H1 (cell line): ENCODE data around the gene UTP15. TPM values are rescaled to one million over a fixed set of nuclear protein-coding genes. Genes with fewer than 3 reads are reported as not detected.

Experiments
- CTCF ChIA-PET: fragments of 300-600 bp; sonication (Branson Sonifier 250); formaldehyde crosslinking; loops from one replicate; lab custom pipeline; 2021; ENCODE audit not compliant: partially characterized antibody; lab: Charles Lee
- POLR2A ChIA-PET: fragments of 300-600 bp; sonication (Branson Sonifier 250); formaldehyde crosslinking; loops from one replicate; lab custom pipeline; 2021; ENCODE audit warnings: inconsistent platforms; ENCODE audit not compliant: partially characterized antibody; lab: Charles Lee
- DNase-seq, 2 experiments: peaks; one replicate each; pipeline versions ENCODE4 v3.0.0 to v3.0.0-alpha.2; 2010 to 2022; ENCODE audit warnings: low spot score in 2 of 2, low read depth in 1 of 2, mixed read lengths in 1 of 2
- FAIRE-seq: peaks from 2 replicates; lab custom pipeline; 2011; peaks lifted over from hg19 to GRCh38; lab: Jason Lieb, UNC
- H2AFZ ChIP-seq: 2 replicates; pipeline ENCODE4 v1.8.1; 2012; ENCODE audit warnings: low read length, inconsistent platforms
- H2AK5ac ChIP-seq: 2 replicates; pipeline ENCODE4 v1.6.1; 2013; ENCODE audit warnings: low read depth, low read length
- H2BK120ac ChIP-seq: replicated peaks from 2 replicates; pipeline ENCODE3; 2013; ENCODE audit warnings: low read depth, low read length, inconsistent platforms
- H2BK12ac ChIP-seq: 2 replicates; pipeline ENCODE4 v1.6.1; 2013; ENCODE audit warnings: low read depth, low read length
- H2BK15ac ChIP-seq: 2 replicates; pipeline ENCODE4 v1.6.1; 2013; ENCODE audit warnings: low read length
- H2BK20ac ChIP-seq: 2 replicates; pipeline ENCODE4 v1.6.1; 2013; ENCODE audit warnings: low read length
- H2BK5ac ChIP-seq: 2 replicates; pipeline ENCODE4 v1.6.1; 2013; ENCODE audit warnings: low read depth, low read length
- H3K14ac ChIP-seq: 2 replicates; pipeline ENCODE4 v1.6.1; 2013; ENCODE audit warnings: inconsistent platforms; ENCODE audit not compliant: insufficient read length
- H3K18ac ChIP-seq: 2 replicates; pipeline ENCODE4 v1.6.1; 2013; ENCODE audit warnings: low read length; ENCODE audit errors: extremely low read depth
- H3K23ac ChIP-seq: 2 replicates; pipeline ENCODE4 v1.6.1; 2013; ENCODE audit warnings: inconsistent platforms; ENCODE audit not compliant: insufficient read length
- H3K23me2 ChIP-seq: 2 replicates; pipeline ENCODE4 v1.6.1; 2013; ENCODE audit warnings: low read depth, low read length
- H3K27ac ChIP-seq: 2 replicates; pipeline ENCODE4 v1.6.1; 2011; ENCODE audit warnings: low read depth, low read length, inconsistent platforms
- H3K27me3 ChIP-seq, 4 experiments: replicated peaks in 1 of 4; 1 replicate in 1 of 4; 2 replicates in 3 of 4; pipeline versions ENCODE4 v1.6.1 to v1.8.1; 2011 to 2013; ENCODE audit warnings: low read length in 3 of 4, mild to moderate bottlenecking in 3 of 4, inconsistent platforms in 2 of 4, mixed read lengths in 2 of 4, moderate library complexity in 1 of 4; ENCODE audit not compliant: control insufficient read depth in 3 of 4, insufficient read depth in 3 of 4; ENCODE audit errors: extremely low read depth in 1 of 4
- H3K36me3 ChIP-seq, 4 experiments: 2 replicates each; pipeline versions ENCODE4 v1.6.1 to v1.8.1; 2011 to 2013; ENCODE audit warnings: mild to moderate bottlenecking in 4 of 4, low read length in 3 of 4, moderate library complexity in 2 of 4, control low read depth in 1 of 4, inconsistent platforms in 1 of 4; ENCODE audit not compliant: insufficient read depth in 4 of 4, control insufficient read depth in 2 of 4
- H3K4ac ChIP-seq: replicated peaks from 2 replicates; pipeline ENCODE3; 2013; ENCODE audit warnings: low read length, low read depth, mixed read lengths, inconsistent platforms; ENCODE audit not compliant: insufficient read length
- H3K4me1 ChIP-seq, 4 experiments: replicated peaks in 1 of 4; 1 replicate in 1 of 4; 2 replicates in 3 of 4; pipeline versions ENCODE4 v1.6.1 to v1.8.1; 2011 to 2013; ENCODE audit warnings: low read length in 3 of 4, inconsistent platforms in 2 of 4, mixed read lengths in 1 of 4; ENCODE audit not compliant: insufficient read depth in 4 of 4, control insufficient read depth in 3 of 4
- H3K4me2 ChIP-seq, 2 experiments: 2 replicates each; pipeline versions ENCODE4 v1.6.1 to v1.8.1; 2011 to 2013; ENCODE audit warnings: low read depth in 2 of 2, low read length in 2 of 2, control low read depth in 1 of 2, inconsistent platforms in 1 of 2, mild to moderate bottlenecking in 1 of 2; ENCODE audit not compliant: insufficient read depth in 1 of 2
- H3K4me3 ChIP-seq, 4 experiments: fragments of 200-600, 300-600 bp in 1 of 4; sonication (generic), shearing (Covaris generic), sonication (Bioruptor Twin) in 1 of 4; 2 replicates each; pipeline versions ENCODE4 v1.5.1 to v1.8.1; 2011 to 2016; ENCODE audit warnings: low read length in 4 of 4, low read depth in 3 of 4, control low read depth in 2 of 4, inconsistent platforms in 2 of 4, mild to moderate bottlenecking in 2 of 4, mixed read lengths in 1 of 4, moderate library complexity in 1 of 4; ENCODE audit not compliant: insufficient read depth in 2 of 4; ENCODE audit errors: extremely low read depth in 1 of 4
- H3K56ac ChIP-seq: replicated peaks from 2 replicates; pipeline ENCODE3; 2013; ENCODE audit warnings: low read depth, mild to moderate bottlenecking, mixed read lengths, low read length, inconsistent platforms; ENCODE audit not compliant: insufficient read length
- H3K79me1 ChIP-seq: 2 replicates; pipeline ENCODE4 v1.6.1; 2013; ENCODE audit warnings: low read depth, low read length, control low read depth
- H3K79me2 ChIP-seq, 2 experiments: 2 replicates each; pipeline versions ENCODE4 v1.6.1 to v1.8.1; 2012 to 2013; ENCODE audit warnings: low read length in 2 of 2, mild to moderate bottlenecking in 2 of 2, inconsistent platforms in 1 of 2; ENCODE audit not compliant: insufficient read depth in 2 of 2, control insufficient read depth in 1 of 2
- H3K9ac ChIP-seq, 4 experiments: replicated peaks in 1 of 4; 1 replicate in 1 of 4; 2 replicates in 3 of 4; pipeline versions ENCODE4 v1.6.1 to v1.8.1; 2011 to 2013; ENCODE audit warnings: low read depth in 3 of 4, low read length in 3 of 4, control low read depth in 2 of 4, mild to moderate bottlenecking in 2 of 4, moderate library complexity in 2 of 4, inconsistent platforms in 1 of 4; ENCODE audit errors: extremely low read depth in 1 of 4
- H3K9me3 ChIP-seq, 2 experiments: 2 replicates each; pipeline versions ENCODE4 v1.6.1 to v1.8.1; 2012 to 2013; ENCODE audit warnings: mild to moderate bottlenecking in 2 of 2, moderate library complexity in 2 of 2, control low read depth in 1 of 2, inconsistent platforms in 1 of 2, low read depth in 1 of 2, low read length in 1 of 2, mixed read lengths in 1 of 2; ENCODE audit not compliant: insufficient read depth in 2 of 2
- H4K20me1 ChIP-seq, 2 experiments: replicated peaks in 1 of 2; 2 replicates each; pipeline versions ENCODE3 to v1.8.1; 2011 to 2013; ENCODE audit warnings: inconsistent platforms in 2 of 2, low read length in 2 of 2, mild to moderate bottlenecking in 1 of 2; ENCODE audit not compliant: insufficient read depth in 2 of 2, control insufficient read depth in 1 of 2
- H4K5ac ChIP-seq: 2 replicates; pipeline ENCODE4 v1.6.1; 2013; ENCODE audit warnings: low read length, low read depth, mixed read lengths, inconsistent platforms; ENCODE audit not compliant: insufficient read length
- H4K8ac ChIP-seq: 2 replicates; pipeline ENCODE4 v1.8.0; 2013; ENCODE audit warnings: mild to moderate bottlenecking, moderate library complexity, low read length, inconsistent platforms; ENCODE audit not compliant: insufficient read depth; ENCODE audit errors: extremely low read depth
- H4K91ac ChIP-seq: replicated peaks from 2 replicates; pipeline ENCODE3; 2013; ENCODE audit warnings: low read length, mixed read lengths, inconsistent platforms; ENCODE audit not compliant: insufficient read length
- CBX5 ChIP-seq: fragments of 300-800, 300-1000 bp; sonication (generic); IDR thresholded peaks from 2 replicates; pipeline ENCODE4 v1.7.1; 2016; ENCODE audit warnings: antibody characterized with exemption, low read length, low read depth
- CREB1 ChIP-seq: IDR thresholded peaks from 2 replicates; pipeline ENCODE4 v1.6.1; 2012; ENCODE audit warnings: inconsistent platforms
- CTBP2 ChIP-seq: IDR thresholded peaks from 2 replicates; pipeline ENCODE4 v1.7.0; 2011; ENCODE audit warnings: borderline replicate concordance, mild to moderate bottlenecking, moderate library complexity, mixed read lengths, low read length; ENCODE audit not compliant: insufficient read depth, insufficient read length
- E2F6 ChIP-seq: IDR thresholded peaks from 2 replicates; pipeline ENCODE4 v1.6.1; 2012; ENCODE audit warnings: inconsistent platforms
- EGR1 ChIP-seq: IDR thresholded peaks from 2 replicates; pipeline ENCODE4 v1.6.1; 2011; ENCODE audit warnings: low read depth, low read length, borderline replicate concordance
- EZH2 ChIP-seq: fragments of 200-600 bp; sonication (generic); IDR thresholded peaks from 2 replicates; pipeline ENCODE4 v1.7.1; 2012; ENCODE audit warnings: low read depth, mild to moderate bottlenecking, moderate library complexity, low read length, inconsistent platforms; ENCODE audit not compliant: severe bottlenecking
- JUN ChIP-seq: IDR thresholded peaks from 2 replicates; pipeline ENCODE4 v1.6.1; 2011; ENCODE audit warnings: low read depth, mild to moderate bottlenecking, improper control_type of control experiment, low read length
- MAFK ChIP-seq: IDR thresholded peaks from 2 replicates; pipeline ENCODE4 v1.6.1; 2012; ENCODE audit warnings: low read depth, mild to moderate bottlenecking, improper control_type of control experiment, low read length
- POLR2A ChIP-seq, 2 experiments: IDR thresholded peaks; 1 replicate in 1 of 2; 2 replicates in 1 of 2; pipeline ENCODE4 v1.6.1; 2011; ENCODE audit warnings: low read depth in 2 of 2, low read length in 2 of 2, mild to moderate bottlenecking in 2 of 2; ENCODE audit errors: control extremely low read depth in 1 of 2
- RAD21 ChIP-seq, 2 experiments: IDR thresholded peaks in 1 of 2; conservative IDR thresholded peaks in 1 of 2; 2 replicates each; pipeline ENCODE4 v1.6.1; 2011; ENCODE audit warnings: low read depth in 2 of 2, low read length in 2 of 2, improper control_type of control experiment in 1 of 2, inconsistent platforms in 1 of 2, mild to moderate bottlenecking in 1 of 2, moderate library complexity in 1 of 2
- RNF2 ChIP-seq: fragments of 200-900, 300-1000 bp; sonication (generic); IDR thresholded peaks from 2 replicates; pipeline ENCODE4 v1.7.1; 2016; ENCODE audit warnings: borderline replicate concordance, low read depth, mild to moderate bottlenecking, antibody characterized with exemption, low read length; ENCODE audit not compliant: poor library complexity, severe bottlenecking; ENCODE audit errors: missing control alignments
- SP2 ChIP-seq: IDR thresholded peaks from 2 replicates; pipeline ENCODE4 v1.6.1; 2012; ENCODE audit warnings: mild to moderate bottlenecking, low read length, inconsistent platforms
- SRF ChIP-seq: IDR thresholded peaks from 2 replicates; pipeline ENCODE4 v1.6.1; 2011; ENCODE audit warnings: mild to moderate bottlenecking, low read depth, low read length, moderate library complexity
- WGBS, 2 experiments: shearing (Covaris generic) in 1 of 2; methylation state at CpG; one replicate each; pipeline versions ENCODE4 v1.1.6 to v1.1.7; 2013 to 2015; ENCODE audit warnings: low lambda C conversion rate in 2 of 2, mixed read lengths in 2 of 2, inconsistent platforms in 1 of 2, low coverage in 1 of 2, missing lambda C conversion rate in 1 of 2; ENCODE audit not compliant: insufficient replicate concordance in 2 of 2, insufficient coverage in 1 of 2, insufficient read length in 1 of 2; ENCODE audit errors: extremely low coverage in 1 of 2, missing lambda C conversion rate in 1 of 2; 5-methylcytosine and 5-hydroxymethylcytosine counted together
- polyA plus RNA-seq, 7 experiments: library from polyadenylated mRNA; depleted of rRNA in 3 of 7; stranded (reverse) in 5 of 7; unstranded in 2 of 7; fragments of >200 nt in 5 of 7; fragments of 200-250 nt in 2 of 7; gene quantifications; 1 replicate in 5 of 7; 2 replicates in 1 of 7; 4 replicates in 1 of 7; pipeline versions ENCODE4 v1.2.1 to v1.2.3, GENCODE V29; 2011 to 2013; ENCODE audit warnings: missing spikeins in 2 of 7, mixed read lengths in 2 of 7
- total RNA-seq: library from RNA; stranded (reverse); fragmentation: NEBNext Ultra II Directional; extraction: Animal tissue kit (Norgen Biotek cat#: 25700); gene quantifications from 2 replicates; pipeline ENCODE4 v1.2.1, GENCODE V29; 2021

The UTP15 gene
- total and polyA plus RNA-seq, 2 of the 8 experiments (the other 6 are each of a cell fraction or from before 2014, with no cell fraction given): 14.3 to 33.6 TPM

GRCh38 chr5:73523861-73524260 lies 41.7 kb upstream of the UTP15 start:
- Histone ChIP-seq H3K79me2 (no peaks in the 10 kb centered on the region), H4K91ac (no peak overlapping the region), H3K4ac (no peak overlapping the region), H2BK5ac (no peak overlapping the region), H2BK20ac (no peak overlapping the region), H3K27ac (no peak overlapping the region), H3K36me3 (no peaks in the 10 kb centered on the region), H2BK12ac (no peak overlapping the region), H3K9me3 (no peaks in the 10 kb centered on the region), H3K4me1 (0 out of 7 replicates have a peak, but pooled peaks cover 0 to 4% (median 0%) of the 10 kb centered on the region in 4 experiments), H3K4me3 (no peak overlapping the region), H4K5ac (no peak overlapping the region), H3K9ac (no peak overlapping the region), H3K79me1 (no peaks in the 10 kb centered on the region), H3K23me2 (no peaks in the 10 kb centered on the region), H3K4me2 (no peak overlapping the region), H4K8ac (no peak overlapping the region), H3K27me3 (no peaks in the 10 kb centered on the region), H3K14ac (no peak overlapping the region), H2BK15ac (no peak overlapping the region), H3K18ac (no peak overlapping the region), H2AK5ac (no peak overlapping the region), H2BK120ac (no peak overlapping the region), H3K23ac (no peak overlapping the region), H2AFZ (no peak overlapping the region), H3K56ac (no peak overlapping the region), H4K20me1 (no peaks in the 10 kb centered on the region)
- WGBS, 2 experiments: 100% methylated on average over 1 of the region's 1 CpG; no CpG with 5 or more reads in 1 of the 2 experiments
- CTCF ChIA-PET: interaction anchor here (0.9 to 1.5 kb wide), 3 partner anchors 13 to 25 kb away, joined by 3 to 4 read pairs (median 3); no protein-coding TSS in a partner anchor
- DNase-seq (no peak), FAIRE-seq (no peak)
- POLR2A ChIA-PET: interaction anchor here (1.2 kb wide), 1 partner anchor 13 kb away, joined by 3 read pairs; no protein-coding TSS in a partner anchor
- TF ChIP-seq JUN (no peak), MAFK (no peak), E2F6 (no peak), CBX5 (no peak), SRF (no peak), CTBP2 (no peak), EGR1 (no peak), EZH2 (no peak), POLR2A (IDR thresholded peaks at IDR 0.05; ENCODE audit: control extremely low read depth in 1 of 2, low read depth in 2 of 2, low read length in 2 of 2) (no peak), SP2 (no peak), CREB1 (no peak), RNF2 (no peak), RAD21 (IDR thresholded peaks at IDR 0.05 in 1 of 2, conservative IDR thresholded peaks at IDR 0.05 in 1 of 2; ENCODE audit: low read depth in 2 of 2, low read length in 2 of 2) (no peak)
